Endodermal cell (in vitro differentiated cells): ENCODE results near the gene GPC6. TPM values are rescaled to one million over a fixed set of nuclear protein-coding genes. Genes with fewer than 3 reads are reported as not detected.

Experiments used
- DNase-seq: peaks from one replicate; pipeline ENCODE4 v3.0.0-alpha.2; 2017
- H3K27ac ChIP-seq: 2 replicates; pipeline ENCODE4 v1.5.1; 2013; ENCODE audit warnings: mild to moderate bottlenecking, low read depth, low read length, moderate library complexity
- H3K27me3 ChIP-seq: 2 replicates; pipeline ENCODE4 v1.6.1; 2013; ENCODE audit warnings: mild to moderate bottlenecking, low read length, moderate library complexity; ENCODE audit not compliant: insufficient read depth, control insufficient read depth, poor library complexity, severe bottlenecking
- H3K36me3 ChIP-seq: 2 replicates; pipeline ENCODE4 v1.7.0; 2013; ENCODE audit warnings: mild to moderate bottlenecking, low read length, moderate library complexity; ENCODE audit not compliant: control insufficient read depth, insufficient read depth
- H3K4me1 ChIP-seq: one replicate; pipeline ENCODE4 v1.7.0; 2013; ENCODE audit warnings: low read length; ENCODE audit not compliant: control insufficient read depth, insufficient read depth
- H3K4me3 ChIP-seq: 2 replicates; pipeline ENCODE4 v1.5.1; 2013; ENCODE audit warnings: mild to moderate bottlenecking, low read length, moderate library complexity
- H3K9ac ChIP-seq: 2 replicates; pipeline ENCODE4 v1.6.1; 2013; ENCODE audit warnings: mild to moderate bottlenecking, low read length, moderate library complexity; ENCODE audit not compliant: poor library complexity, severe bottlenecking; ENCODE audit errors: extremely low read depth
- H3K9me3 ChIP-seq: 2 replicates; pipeline ENCODE4 v1.6.1; 2013; ENCODE audit warnings: mild to moderate bottlenecking, low read length, moderate library complexity; ENCODE audit not compliant: control insufficient read depth
- H3K27ac Mint-ChIP-seq: 2 replicates; pipeline ENCODE4 v1.8.0; 2020; ENCODE audit warnings: mixed read lengths
- H3K27me3 Mint-ChIP-seq: 2 replicates; pipeline ENCODE4 v1.8.0; 2021; ENCODE audit warnings: mild to moderate bottlenecking, mixed read lengths; ENCODE audit not compliant: insufficient read depth
- H3K36me3 Mint-ChIP-seq: 2 replicates; pipeline ENCODE4 v1.8.0; 2020; ENCODE audit warnings: low read depth, mixed read lengths
- H3K4me1 Mint-ChIP-seq: 2 replicates; pipeline ENCODE4 v1.8.0; 2020; ENCODE audit warnings: mixed read lengths
- H3K4me3 Mint-ChIP-seq: 2 replicates; pipeline ENCODE4 v1.8.0; 2020; ENCODE audit warnings: mild to moderate bottlenecking, moderate library complexity, mixed read lengths
- H3K9me3 Mint-ChIP-seq: 2 replicates; pipeline ENCODE4 v1.8.0; 2020; ENCODE audit warnings: mild to moderate bottlenecking, mixed read lengths
- WGBS, 2 experiments: methylation state at CpG; one replicate each; pipeline versions ENCODE4 v1.1.5 to v1.1.7; 2013; ENCODE audit warnings: missing lambda C conversion rate in 2 of 2, mixed read lengths in 1 of 2; ENCODE audit not compliant: insufficient coverage in 1 of 2, insufficient read length in 1 of 2; 5-methylcytosine and 5-hydroxymethylcytosine counted together
- total RNA-seq, 2 donors: library from RNA; stranded (reverse); fragmentation: NEBNext Ultra II Directional in 1 of 2; extraction: Animal tissue kit (Norgen Biotek cat#: 25700) in 1 of 2; gene quantifications; 2 replicates in 1 of 2; 3 replicates in 1 of 2; pipeline ENCODE4 v1.2.1, GENCODE V29; 2021
- TF ChIP-seq, protein P1 (sequence below): fragments of 200-600 bp; sonication (generic); conservative IDR thresholded peaks from 2 replicates; pipeline ENCODE4 v1.5.0; 2021; ENCODE audit warnings: antibody characterized with exemption, mild to moderate bottlenecking

The GPC6 gene
- total RNA-seq, 2 donors from 2014 or later, result 69.6 to 80.4 TPM

- Histone ChIP-seq H3K9ac (no peak overlapping the region), H3K27ac (no peak overlapping the region), H3K27me3 (no peaks in the 10 kb centered on the region), H3K4me1 (no peaks in the 10 kb centered on the region), H3K36me3 (no peaks in the 10 kb centered on the region), H3K4me3 (no peak overlapping the region), H3K9me3 (no peaks in the 10 kb centered on the region)
- DNase-seq, result peak; percentile 63
- Mint-ChIP-seq H3K27ac (no peak overlapping the region), H3K27me3 (no peaks in the 10 kb centered on the region), H3K4me1 (peaks cover 7% of the 10 kb centered on the region), H3K4me3 (no peak overlapping the region), H3K36me3 (no peaks in the 10 kb centered on the region), H3K9me3 (no peaks in the 10 kb centered on the region)
- TF ChIP-seq, protein P1, sequence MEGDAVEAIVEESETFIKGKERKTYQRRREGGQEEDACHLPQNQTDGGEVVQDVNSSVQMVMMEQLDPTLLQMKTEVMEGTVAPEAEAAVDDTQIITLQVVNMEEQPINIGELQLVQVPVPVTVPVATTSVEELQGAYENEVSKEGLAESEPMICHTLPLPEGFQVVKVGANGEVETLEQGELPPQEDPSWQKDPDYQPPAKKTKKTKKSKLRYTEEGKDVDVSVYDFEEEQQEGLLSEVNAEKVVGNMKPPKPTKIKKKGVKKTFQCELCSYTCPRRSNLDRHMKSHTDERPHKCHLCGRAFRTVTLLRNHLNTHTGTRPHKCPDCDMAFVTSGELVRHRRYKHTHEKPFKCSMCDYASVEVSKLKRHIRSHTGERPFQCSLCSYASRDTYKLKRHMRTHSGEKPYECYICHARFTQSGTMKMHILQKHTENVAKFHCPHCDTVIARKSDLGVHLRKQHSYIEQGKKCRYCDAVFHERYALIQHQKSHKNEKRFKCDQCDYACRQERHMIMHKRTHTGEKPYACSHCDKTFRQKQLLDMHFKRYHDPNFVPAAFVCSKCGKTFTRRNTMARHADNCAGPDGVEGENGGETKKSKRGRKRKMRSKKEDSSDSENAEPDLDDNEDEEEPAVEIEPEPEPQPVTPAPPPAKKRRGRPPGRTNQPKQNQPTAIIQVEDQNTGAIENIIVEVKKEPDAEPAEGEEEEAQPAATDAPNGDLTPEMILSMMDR, result no peak
- 71 to 78% methylated on average over 3 to 4 of the region's 4 CpGs for WGBS, 2 experiments
These were observed 943.6 kb downstream of the GPC6 start for GRCh38 chr13:94170145-94170571.

GRCh38 chr13:94172416-94172815, 945.8 kb downstream of the GPC6 start:
- no peak overlapping the region for H3K4me3 Mint-ChIP-seq
- no peaks in the 10 kb centered on the region for H3K36me3 Mint-ChIP-seq
- Histone ChIP-seq H3K4me1 (no peaks in the 10 kb centered on the region), H3K27ac (no peak overlapping the region), H3K4me3 (no peak overlapping the region), H3K36me3 (no peaks in the 10 kb centered on the region), H3K9ac (no peak overlapping the region), H3K9me3 (no peaks in the 10 kb centered on the region), H3K27me3 (no peaks in the 10 kb centered on the region)
- 97 to 100% methylated on average over 2 of the region's 2 CpGs for WGBS, 2 experiments
- TF ChIP-seq, protein P1, result no peak
- no peaks in the 10 kb centered on the region for H3K9me3 Mint-ChIP-seq
- H3K4me1 Mint-ChIP-seq, result peaks cover 7% of the 10 kb centered on the region
- no peak for DNase-seq
- no peaks in the 10 kb centered on the region for H3K27me3 Mint-ChIP-seq
- no peak overlapping the region for H3K27ac Mint-ChIP-seq

DNA sequence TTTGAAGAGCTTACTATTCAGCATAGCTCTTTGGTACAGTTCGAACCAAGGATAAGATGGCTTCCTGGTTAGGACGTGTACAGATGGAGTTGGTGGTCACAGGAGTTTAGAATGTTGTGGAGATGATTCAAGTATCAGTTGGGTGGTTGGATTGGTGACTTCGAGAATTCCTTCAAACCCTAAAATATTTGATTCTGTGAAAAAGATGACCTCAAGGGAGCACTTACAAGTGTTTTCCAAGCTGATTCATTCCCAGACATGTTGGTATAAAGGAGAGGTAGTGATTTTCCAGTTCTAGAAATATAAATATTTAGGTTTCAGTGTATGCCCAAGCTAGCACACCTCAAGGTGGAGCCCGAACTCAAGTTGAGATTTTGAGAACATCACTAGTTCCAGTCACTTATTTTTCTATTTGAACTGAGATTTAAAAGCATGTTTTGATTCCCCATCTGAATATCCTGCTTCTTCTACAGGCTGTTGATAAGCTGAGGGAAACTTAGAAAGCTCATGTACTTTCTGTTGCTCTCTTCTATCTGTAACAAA, 946.8 kb downstream of the GPC6 start:
- no peak overlapping the region for H3K4me3 ChIP-seq
- no peaks in the 10 kb centered on the region for H3K27me3 ChIP-seq
- H3K4me1 ChIP-seq, result no peaks in the 10 kb centered on the region
- no peaks in the 10 kb centered on the region for H3K9me3 ChIP-seq
- DNase-seq, result no peak
- no peaks in the 10 kb centered on the region for H3K27me3 Mint-ChIP-seq
- no peaks in the 10 kb centered on the region for H3K36me3 Mint-ChIP-seq
- WGBS, 2 experiments, result 80 to 86% methylated on average over 1 to 4 of the region's 4 CpGs
- H3K27ac Mint-ChIP-seq, result no peak overlapping the region
- H3K4me3 Mint-ChIP-seq, result no peak overlapping the region
- no peak overlapping the region for H3K27ac ChIP-seq
- no peaks in the 10 kb centered on the region for H3K9me3 Mint-ChIP-seq
- no peak overlapping the region for H3K9ac ChIP-seq
- no peaks in the 10 kb centered on the region for H3K36me3 ChIP-seq
- TF ChIP-seq, protein P1, result no peak
- H3K4me1 Mint-ChIP-seq, result peaks cover 7% of the 10 kb centered on the region
